Gastroesophageal sphincter (tissue), 4 donors: Measurements from ENCODE around the gene DNAJC5. TPM values are rescaled to one million over a fixed set of nuclear protein-coding genes. Genes with fewer than 3 reads are reported as not detected.

Experiments
- ATAC-seq: fragments of 150-250 bp; one replicate; pipeline ENCODE4 v1.9.1; 2016; ENCODE audit warnings: mild to moderate bottlenecking, moderate library complexity
- H3K27ac ChIP-seq, 4 donors: fragments of 200-600 bp; sonication (generic) in 3 of 4; 1 replicate in 3 of 4; 2 replicates in 1 of 4; pipeline ENCODE4 v1.5.1; 2016 to 2019
- H3K27me3 ChIP-seq: fragments of 200-600 bp; sonication (generic); one replicate; pipeline ENCODE4 v1.5.1; 2019
- H3K36me3 ChIP-seq, 2 donors: fragments of 200-600 bp; sonication (generic); one replicate each; pipeline ENCODE4 v1.5.1; 2019; ENCODE audit warnings: control low read depth in 1 of 2
- H3K4me1 ChIP-seq, 3 donors: fragments of 200-600 bp; sonication (generic); 1 replicate in 2 of 3; 2 replicates in 1 of 3; pipeline ENCODE4 v1.5.1; 2016 to 2019; ENCODE audit warnings: control low read depth in 2 of 3
- H3K4me3 ChIP-seq, 2 donors: fragments of 200-600 bp; sonication (generic); one replicate each; pipeline ENCODE4 v1.5.1; 2019; ENCODE audit warnings: mild to moderate bottlenecking in 1 of 2, moderate library complexity in 1 of 2
- H3K9me3 ChIP-seq, 3 donors: fragments of 200-600 bp; sonication (generic); one replicate each; pipeline ENCODE4 v1.5.1; 2017 to 2019; ENCODE audit warnings: control low read depth in 2 of 3
- CTCF ChIP-seq, 4 experiments: fragments of 200-600 bp in 2 of 4; fragments of 450-650 bp in 2 of 4; sonication (generic) in 1 of 4; IDR thresholded peaks; one replicate each; pipeline ENCODE4 v1.5.1; 2017 to 2019; ENCODE audit warnings: antibody characterized with exemption in 4 of 4, mild to moderate bottlenecking in 2 of 4, moderate library complexity in 2 of 4
- EP300 ChIP-seq: sonication (generic); formaldehyde crosslinking; IDR thresholded peaks from one replicate; pipeline ENCODE4 v1.6.1; 2017; ENCODE audit warnings: antibody characterized with exemption, mild to moderate bottlenecking
- POLR2A ChIP-seq, 2 donors: fragments of 450-650 bp; IDR thresholded peaks; one replicate each; pipeline ENCODE4 v1.6.1; 2017; ENCODE audit warnings: antibody characterized with exemption in 2 of 2, mild to moderate bottlenecking in 2 of 2, moderate library complexity in 1 of 2
- POLR2AphosphoS5 ChIP-seq: sonication (generic); formaldehyde crosslinking; IDR thresholded peaks from one replicate; pipeline ENCODE4 v1.6.1; 2017; ENCODE audit warnings: antibody characterized with exemption
- WGBS, 2 donors: methylation state at CpG; one replicate each; pipeline ENCODE4 v1.1.5; 2018; ENCODE audit warnings: low coverage in 1 of 2; 5-methylcytosine and 5-hydroxymethylcytosine counted together
- total RNA-seq, 4 donors: library from RNA; depleted of rRNA; stranded (reverse); fragments of >200 nt; gene quantifications; one replicate each; pipeline ENCODE4 v1.1.0, GENCODE V29; 2016

DNAJC5 gene
- total RNA-seq, 4 donors from 2014 or later = 44.7 to 70.6 (median 47.6) TPM

GRCh38 chr20:63976980-63977738 lies 82.2 kb downstream of the DNAJC5 start:
- H3K9me3 ChIP-seq = no peaks in the 10 kb centered on the region
- H3K4me1 ChIP-seq = peaks cover 0 to 54% (median 34%) of the 10 kb centered on the region in 3 donors
- no peak overlapping the region for H3K27ac ChIP-seq
- H3K36me3 ChIP-seq = no peaks in the 10 kb centered on the region
- H3K4me3 ChIP-seq = no peak overlapping the region
- no peaks in the 10 kb centered on the region for H3K27me3 ChIP-seq
- no peak for ATAC-seq
- WGBS, 2 donors = 76% methylated on average over 9 of the region's 18 CpGs; no CpG with 5 or more reads in 1 of the 2 donors
- TF ChIP-seq EP300 = no peak
- TF ChIP-seq POLR2A (IDR thresholded peaks at IDR 0.05) = no peak
- no peak for TF ChIP-seq CTCF (IDR thresholded peaks at IDR 0.05)

- no peaks in the 10 kb centered on the region for H3K27me3 ChIP-seq
- no peak overlapping the region for H3K4me3 ChIP-seq
- TF ChIP-seq CTCF (IDR thresholded peaks at IDR 0.05) (no peak), POLR2A (IDR thresholded peaks at IDR 0.05) (no peak), POLR2AphosphoS5 (no peak), EP300 (no peak)
- peaks cover 0 to 60% (median 40%) of the 10 kb centered on the region in 3 donors for H3K4me1 ChIP-seq
- WGBS, 2 donors = 50% methylated on average over 2 of the region's 16 CpGs; no CpG with 5 or more reads in 1 of the 2 donors
- peaks cover 0 to 3% of the 10 kb centered on the region in 2 donors for H3K36me3 ChIP-seq
- no peak for ATAC-seq
- peak overlapping the region in 2 of 4 donors; percentile 84 to 88 for H3K27ac ChIP-seq
- H3K9me3 ChIP-seq = no peaks in the 10 kb centered on the region
Measured at GRCh38 chr20:63977739-63978276, 82.9 kb downstream of the DNAJC5 start.

- H3K9me3 ChIP-seq = no peaks in the 10 kb centered on the region
- H3K4me1 ChIP-seq = peaks cover 0 to 64% (median 42%) of the 10 kb centered on the region in 3 donors
- peak overlapping the region; percentile 8 to 88 (median 86) for H3K27ac ChIP-seq
- TF ChIP-seq EP300 = no peak
- no peak for TF ChIP-seq POLR2A (IDR thresholded peaks at IDR 0.05)
- no peak for TF ChIP-seq POLR2AphosphoS5
- TF ChIP-seq CTCF (IDR thresholded peaks at IDR 0.05) = no peak
- peak overlapping the region; percentile 69 to 71 for H3K4me3 ChIP-seq
- WGBS, 2 donors = 80% methylated on average over 1 of the region's 52 CpGs; no CpG with 5 or more reads in 1 of the 2 donors
- peaks cover 0 to 11% of the 10 kb centered on the region in 2 donors for H3K36me3 ChIP-seq
- no peaks in the 10 kb centered on the region for H3K27me3 ChIP-seq
- peak; percentile 34 for ATAC-seq
Measured at GRCh38 chr20:63978319-63979228, 83.6 kb downstream of the DNAJC5 start.

- H3K27ac ChIP-seq = peak overlapping the region; percentile 8 to 88 (median 86)
- no CpG with 5 or more reads among the region's 47 CpGs for WGBS, 2 donors
- no peak for ATAC-seq
Measured at GRCh38 chr20:63979229-63979556, 84.3 kb downstream of the DNAJC5 start.

More at GRCh38 chr20:63979229-63979556, 84.3 kb downstream of the DNAJC5 start:
- H3K4me3 ChIP-seq = peak overlapping the region; percentile 69 to 71
- H3K36me3 ChIP-seq = peaks cover 0 to 17% of the 10 kb centered on the region in 2 donors
- no peaks in the 10 kb centered on the region for H3K9me3 ChIP-seq
- H3K4me1 ChIP-seq = peaks cover 0 to 64% (median 40%) of the 10 kb centered on the region in 3 donors
- no peak for TF ChIP-seq POLR2A (IDR thresholded peaks at IDR 0.05)
- no peak for TF ChIP-seq POLR2AphosphoS5
- no peak for TF ChIP-seq EP300
- no peak for TF ChIP-seq CTCF (IDR thresholded peaks at IDR 0.05)
- no peaks in the 10 kb centered on the region for H3K27me3 ChIP-seq
